ENCODE measurements around the gene BFAR.

GRCh38 chr16:14627078-14627477 is 5.7 kb upstream of the BFAR start:
- TF ChIP-seq CTCF (conservative IDR thresholded peaks at IDR 0.05) (no peak), ZFX (IDR thresholded peaks at IDR 0.05) (no peak)
